Measurements from ENCODE around the gene P2RX3. TPM values are rescaled to one million over a fixed set of nuclear protein-coding genes. Genes with fewer than 3 reads are reported as not detected.
"Not testable (repeated sequence)": the region's sequence is repeated elsewhere in the genome, so short reads cannot be mapped to it uniquely, and the experiment has no call there.

The P2RX3 gene
- total RNA-seq, 1 donor from 2014 or later = not detected

DNA sequence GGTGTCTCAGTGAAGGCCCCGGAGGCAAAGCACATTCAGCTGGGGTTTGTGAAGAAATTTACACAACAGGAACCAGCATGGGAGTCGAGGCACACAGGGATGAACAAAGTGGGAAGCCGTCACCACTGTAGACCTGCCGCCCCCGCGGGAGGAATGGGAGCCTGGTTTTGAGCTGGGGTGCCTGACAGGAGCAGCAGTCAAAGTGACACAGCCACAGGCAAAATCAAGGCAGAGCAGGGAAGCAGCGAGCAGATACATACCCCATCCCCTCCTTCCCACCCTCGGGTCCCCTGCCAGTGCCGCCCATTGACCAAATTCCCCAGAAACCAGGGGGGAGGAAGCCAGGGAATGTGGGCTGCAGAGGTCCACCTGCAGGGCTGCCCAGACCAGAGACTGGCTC, 20.8 kb downstream of the P2RX3 start:
- Histone ChIP-seq H3K27ac (no peak overlapping the region), H3K4me3 (no peak overlapping the region), H3K36me3 (no peaks in the 10 kb centered on the region), H3K4me1 (peaks cover 18% of the 10 kb centered on the region), H3K9me3 (no peaks in the 10 kb centered on the region), H3K27me3 (no peaks in the 10 kb centered on the region)
- intact Hi-C loops (cut with DNase I) = no loop called here
- TF ChIP-seq POLR2AphosphoS5 (IDR thresholded peaks at IDR 0.05; ENCODE audit: insufficient read depth in 1 of 2, low read depth in 1 of 2) (no peak), POLR2A (IDR thresholded peaks at IDR 0.05) (no peak)
- TF ChIP-seq, protein P1, sequence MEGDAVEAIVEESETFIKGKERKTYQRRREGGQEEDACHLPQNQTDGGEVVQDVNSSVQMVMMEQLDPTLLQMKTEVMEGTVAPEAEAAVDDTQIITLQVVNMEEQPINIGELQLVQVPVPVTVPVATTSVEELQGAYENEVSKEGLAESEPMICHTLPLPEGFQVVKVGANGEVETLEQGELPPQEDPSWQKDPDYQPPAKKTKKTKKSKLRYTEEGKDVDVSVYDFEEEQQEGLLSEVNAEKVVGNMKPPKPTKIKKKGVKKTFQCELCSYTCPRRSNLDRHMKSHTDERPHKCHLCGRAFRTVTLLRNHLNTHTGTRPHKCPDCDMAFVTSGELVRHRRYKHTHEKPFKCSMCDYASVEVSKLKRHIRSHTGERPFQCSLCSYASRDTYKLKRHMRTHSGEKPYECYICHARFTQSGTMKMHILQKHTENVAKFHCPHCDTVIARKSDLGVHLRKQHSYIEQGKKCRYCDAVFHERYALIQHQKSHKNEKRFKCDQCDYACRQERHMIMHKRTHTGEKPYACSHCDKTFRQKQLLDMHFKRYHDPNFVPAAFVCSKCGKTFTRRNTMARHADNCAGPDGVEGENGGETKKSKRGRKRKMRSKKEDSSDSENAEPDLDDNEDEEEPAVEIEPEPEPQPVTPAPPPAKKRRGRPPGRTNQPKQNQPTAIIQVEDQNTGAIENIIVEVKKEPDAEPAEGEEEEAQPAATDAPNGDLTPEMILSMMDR (IDR thresholded peaks at IDR 0.05) = no peak
- DNase-seq (ENCODE audit: extremely low spot score in 2 of 2) = no peak

DNA sequence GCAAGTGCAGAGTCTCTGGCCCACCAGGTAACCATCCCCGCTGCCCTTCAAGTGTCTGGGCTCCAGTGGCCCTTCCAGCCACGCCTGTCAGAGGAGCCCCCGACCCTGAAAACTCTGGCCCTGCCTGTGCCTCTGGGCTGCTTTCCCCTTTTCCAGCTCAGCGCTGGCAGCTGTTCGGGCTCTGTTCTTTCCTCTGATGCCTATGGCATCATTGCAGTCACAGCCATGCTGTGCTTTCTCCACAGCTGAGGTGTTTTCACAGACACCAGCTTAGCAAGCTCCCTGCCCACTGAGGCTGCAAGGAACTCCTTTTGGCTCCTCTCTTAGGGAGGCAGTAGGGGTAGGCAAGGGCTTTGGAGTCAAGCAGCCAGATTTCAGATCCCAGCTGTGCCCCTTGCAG, 21.2 kb downstream of the P2RX3 start:
- TF ChIP-seq, protein P1 (IDR thresholded peaks at IDR 0.05) = no peak
- TF ChIP-seq POLR2AphosphoS5 (IDR thresholded peaks at IDR 0.05; ENCODE audit: insufficient read depth in 1 of 2, low read depth in 1 of 2) (no peak), POLR2A (IDR thresholded peaks at IDR 0.05) (no peak)
- Histone ChIP-seq H3K4me1 (peaks cover 18% of the 10 kb centered on the region), H3K36me3 (no peaks in the 10 kb centered on the region), H3K27ac (no peak overlapping the region), H3K27me3 (no peaks in the 10 kb centered on the region), H3K4me3 (no peak overlapping the region), H3K9me3 (no peaks in the 10 kb centered on the region)
- intact Hi-C loops (cut with DNase I) = no loop called here
- DNase-seq (ENCODE audit: extremely low spot score in 2 of 2) = no peak

DNA sequence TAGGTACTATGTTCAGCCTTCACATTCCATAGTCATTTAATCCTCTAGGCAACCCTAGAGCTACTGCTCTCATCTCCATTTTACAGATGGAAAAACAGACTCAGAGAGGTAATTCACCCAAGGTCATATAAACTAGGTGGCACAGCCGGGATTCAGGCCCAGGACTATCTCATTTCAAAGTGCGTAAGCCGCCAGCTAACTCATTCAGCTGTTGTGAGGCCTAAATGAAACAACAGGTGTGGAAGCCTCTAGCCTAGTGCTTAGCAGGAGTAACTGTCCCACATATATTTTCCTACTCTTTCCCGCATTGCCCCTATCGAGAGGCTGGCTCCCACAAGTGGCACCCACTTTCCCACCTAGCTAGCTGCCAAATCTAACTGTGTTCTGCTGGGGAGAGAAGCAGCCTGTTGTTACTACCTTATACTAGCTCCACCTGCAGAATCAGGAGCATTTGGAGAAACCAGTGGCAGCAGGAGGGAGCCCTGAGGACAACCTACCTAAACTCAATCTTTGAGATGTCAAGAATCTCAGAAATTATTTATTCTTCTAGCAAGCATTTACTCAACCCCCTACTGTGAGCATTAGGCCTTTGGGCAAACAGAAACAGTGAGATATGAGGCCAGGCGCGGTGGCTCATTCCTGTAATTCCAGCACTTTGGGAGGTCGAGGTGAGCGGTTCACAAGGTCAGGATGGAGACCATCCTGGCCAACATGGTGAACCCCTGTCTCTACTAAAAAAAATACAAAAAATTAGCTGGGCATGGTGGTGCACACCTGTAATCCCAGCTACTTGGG, 21.9 kb downstream of the P2RX3 start:
- Histone ChIP-seq H3K27ac (no peak overlapping the region), H3K4me3 (no peak overlapping the region), H3K4me1 (peaks cover 18% of the 10 kb centered on the region), H3K27me3 (no peaks in the 10 kb centered on the region), H3K9me3 (no peaks in the 10 kb centered on the region), H3K36me3 (no peaks in the 10 kb centered on the region)
- DNase-seq (ENCODE audit: extremely low spot score in 2 of 2) = no peak
- intact Hi-C loops (cut with DNase I) = no loop called here
- TF ChIP-seq POLR2AphosphoS5 (IDR thresholded peaks at IDR 0.05; ENCODE audit: insufficient read depth in 1 of 2, low read depth in 1 of 2) (no peak), POLR2A (IDR thresholded peaks at IDR 0.05) (no peak)
- TF ChIP-seq, protein P1 (IDR thresholded peaks at IDR 0.05) = no peak

GRCh38 chr11:57360991-57361390, 22.8 kb downstream of the P2RX3 start:
- no peaks in the 10 kb centered on the region for H3K36me3 ChIP-seq
- H3K27ac ChIP-seq = no peak overlapping the region
- intact Hi-C loops (cut with DNase I) = no loop called here
- no peak overlapping the region for H3K4me3 ChIP-seq
- H3K27me3 ChIP-seq = no peaks in the 10 kb centered on the region
- H3K9me3 ChIP-seq = no peaks in the 10 kb centered on the region
- no peak for DNase-seq (ENCODE audit: extremely low spot score in 2 of 2)
- TF ChIP-seq POLR2A (IDR thresholded peaks at IDR 0.05) (no peak), POLR2AphosphoS5 (IDR thresholded peaks at IDR 0.05; ENCODE audit: insufficient read depth in 1 of 2, low read depth in 1 of 2) (no peak)
- TF ChIP-seq, protein P1 (IDR thresholded peaks at IDR 0.05) = no peak
- H3K4me1 ChIP-seq = peaks cover 18% of the 10 kb centered on the region

GRCh38 chr11:57361420-57361819, 23.3 kb downstream of the P2RX3 start:
- H3K27ac ChIP-seq; H3K27me3 ChIP-seq; H3K4me3 ChIP-seq; intact Hi-C loops (cut with DNase I); DNase-seq (ENCODE audit: extremely low spot score in 2 of 2); H3K36me3 ChIP-seq; H3K9me3 ChIP-seq: not testable (repeated sequence)
- peaks cover 18% of the 10 kb centered on the region for H3K4me1 ChIP-seq
